HFFc6 (cell line): ENCODE results near the gene ZNF573. TPM values are rescaled to one million over a fixed set of nuclear protein-coding genes. Genes with fewer than 3 reads are reported as not detected.
"Not testable (repeated sequence)": the region's sequence is repeated elsewhere in the genome, so short reads cannot be mapped to it uniquely, and the experiment has no call there.

Experiments used
- DNase-seq: peaks from one replicate; pipeline ENCODE4 v3.0.0-alpha.2; 2018
- H3K27ac Mint-ChIP-seq: 2 replicates; pipeline ENCODE4 v1.8.0; 2020; ENCODE audit warnings: mild to moderate bottlenecking, mixed read lengths
- H3K27me3 Mint-ChIP-seq: 2 replicates; pipeline ENCODE4 v1.8.0; 2021; ENCODE audit warnings: mild to moderate bottlenecking, moderate library complexity, mixed read lengths; ENCODE audit not compliant: insufficient read depth
- H3K36me3 Mint-ChIP-seq: 2 replicates; pipeline ENCODE4 v1.8.0; 2021; ENCODE audit warnings: low read depth, mixed read lengths
- H3K4me1 Mint-ChIP-seq: 2 replicates; pipeline ENCODE4 v1.8.0; 2020; ENCODE audit warnings: low read depth, mixed read lengths
- H3K4me3 Mint-ChIP-seq: 2 replicates; pipeline ENCODE4 v1.8.0; 2020; ENCODE audit warnings: mild to moderate bottlenecking, moderate library complexity, mixed read lengths
- H3K9me3 Mint-ChIP-seq: 2 replicates; pipeline ENCODE4 v1.8.0; 2020; ENCODE audit warnings: mild to moderate bottlenecking, mixed read lengths
- CTCF ChIP-seq: fragments of 200-600 bp; sonication (generic); IDR thresholded peaks from 2 replicates; pipeline ENCODE4 v1.5.0; 2021; ENCODE audit warnings: antibody characterized with exemption, mild to moderate bottlenecking
- total RNA-seq, 6 experiments: library from RNA; stranded (reverse); fragmentation: NEBNext Ultra II Directional; extraction: Animal tissue kit (Norgen Biotek cat#: 25700); gene quantifications; 2 replicates in 1 of 6; 3 replicates in 5 of 6; pipeline ENCODE4 v1.2.3, GENCODE V29; 2021

The ZNF573 gene
- total RNA-seq, 6 experiments from 2014 or later: 4.9 to 8.4 (median 6.4) TPM

DNA sequence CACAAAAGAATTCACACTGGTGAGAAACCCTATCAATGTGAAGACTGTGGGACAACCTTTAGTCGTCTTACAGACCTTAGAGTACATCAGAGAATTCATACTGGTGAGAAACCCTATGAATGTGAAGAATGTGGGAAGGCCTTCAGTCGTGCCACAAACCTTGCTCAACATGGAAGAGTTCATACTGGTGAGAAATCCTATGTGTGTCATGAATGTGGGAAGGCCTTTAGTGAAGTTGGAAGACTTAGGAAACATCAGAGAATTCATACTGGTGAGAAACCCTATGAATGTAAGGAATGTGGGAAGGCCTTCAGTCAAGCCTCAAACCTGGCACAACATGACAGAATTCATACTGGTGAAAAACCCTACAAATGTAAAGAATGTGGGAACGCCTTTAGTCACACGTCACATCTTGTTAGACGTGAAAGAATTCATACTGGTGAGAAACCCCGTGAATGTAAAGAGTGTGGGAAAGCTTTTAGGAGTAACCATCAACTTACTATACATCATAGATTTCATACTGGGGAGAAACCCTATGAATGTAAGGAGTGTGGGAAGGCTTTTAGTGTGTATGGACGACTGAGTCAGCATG is 24.0 kb upstream of the ZNF573 start:
- no peak for TF ChIP-seq CTCF
- H3K9me3 Mint-ChIP-seq: peaks cover 84% of the 10 kb centered on the region
- no peak overlapping the region for H3K4me3 Mint-ChIP-seq

DNA sequence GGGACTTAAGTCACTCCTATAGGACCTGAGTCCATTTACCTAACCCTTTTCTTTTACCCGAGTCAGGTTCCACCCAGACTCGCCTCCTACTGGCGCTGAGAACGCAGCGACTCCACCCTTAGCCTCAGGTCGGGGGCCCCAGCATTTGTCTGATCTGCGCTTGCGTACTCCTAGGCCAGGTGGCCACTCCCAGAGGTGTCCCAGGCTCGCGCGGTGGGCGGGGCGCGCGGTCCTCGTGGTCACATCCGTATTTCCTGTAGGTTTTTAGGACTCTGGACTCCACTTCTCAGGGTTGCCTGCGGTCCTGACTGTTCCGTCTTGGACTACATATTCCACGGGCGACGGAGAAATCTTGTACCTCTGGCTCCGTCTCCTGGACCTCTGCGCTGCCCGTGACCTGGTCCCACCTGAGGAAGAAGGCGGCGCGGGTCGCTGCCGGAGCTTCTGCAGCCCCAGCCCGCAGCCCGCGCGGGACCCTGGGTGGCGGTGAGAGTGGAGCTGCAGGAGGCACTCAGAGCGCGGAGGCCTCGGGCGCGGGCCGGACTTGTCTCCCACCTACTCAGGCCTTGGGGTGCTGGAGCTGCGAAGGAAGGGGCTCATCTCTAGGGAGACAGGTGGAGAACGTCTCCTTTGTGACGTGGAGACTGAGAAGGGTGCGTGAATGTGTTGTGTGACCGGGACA is 11.0 kb upstream of the ZNF573 start:
- H3K9me3 Mint-ChIP-seq: peaks cover 80% of the 10 kb centered on the region

More for the DNA sequence above, 24.0 kb upstream of the ZNF573 start:
- Mint-ChIP-seq H3K4me1 (no peaks in the 10 kb centered on the region), H3K27me3 (peaks cover 3% of the 10 kb centered on the region), H3K36me3 (peaks cover 43% of the 10 kb centered on the region), H3K27ac (no peak overlapping the region)
- no peak for DNase-seq

DNA sequence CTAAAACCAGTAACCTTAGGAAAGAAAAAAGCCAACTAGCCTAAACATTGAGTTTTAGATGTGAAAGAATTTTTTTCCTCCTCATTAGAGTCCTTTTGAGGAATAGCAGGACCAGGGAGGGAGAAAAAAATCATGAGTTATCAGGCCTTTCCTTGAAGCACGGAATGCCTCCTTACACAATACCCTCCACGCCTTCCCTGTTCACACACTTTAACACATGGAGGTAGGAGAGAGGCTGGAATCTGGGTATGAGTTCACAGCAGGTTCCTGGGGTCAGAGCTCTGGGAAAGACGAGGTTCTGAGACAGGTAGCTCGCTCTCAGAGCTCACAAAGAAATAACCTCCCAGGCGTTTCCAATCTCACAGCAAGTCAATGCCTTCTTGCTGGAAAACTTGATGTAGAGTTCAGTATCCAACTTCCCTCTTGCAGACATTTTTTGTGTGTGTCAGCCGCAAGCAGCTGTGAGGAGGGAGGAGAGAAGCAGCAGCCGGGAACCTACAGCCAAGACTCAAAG is 716 bp downstream of the ZNF573 start:
- DNase-seq: no peak
- Mint-ChIP-seq H3K9me3 (peaks cover 28% of the 10 kb centered on the region), H3K4me1 (peaks cover 21% of the 10 kb centered on the region), H3K4me3 (peak overlapping the region; percentile 98), H3K27ac (peak overlapping the region; percentile 98), H3K27me3 (no peaks in the 10 kb centered on the region; the same call in 1 of the 2 replicates), H3K36me3 (peaks cover 44% of the 10 kb centered on the region)
- TF ChIP-seq CTCF: no peak

More for the DNA sequence above, 11.0 kb upstream of the ZNF573 start:
- no peak overlapping the region for H3K27ac Mint-ChIP-seq
- TF ChIP-seq CTCF: no peak
- DNase-seq: no peak
- H3K36me3 Mint-ChIP-seq: peaks cover 24% of the 10 kb centered on the region
- no peak overlapping the region for H3K4me3 Mint-ChIP-seq
- peaks cover 2% of the 10 kb centered on the region; the same call in 1 of the 2 replicates for H3K27me3 Mint-ChIP-seq
- no peaks in the 10 kb centered on the region for H3K4me1 Mint-ChIP-seq

GRCh38 chr19:37770985-37771384 is 8.4 kb downstream of the ZNF573 start:
- no peak for TF ChIP-seq CTCF
- no peak overlapping the region for H3K27ac Mint-ChIP-seq
- peaks cover 8% of the 10 kb centered on the region for H3K4me1 Mint-ChIP-seq
- no peak overlapping the region for H3K4me3 Mint-ChIP-seq
- H3K9me3 Mint-ChIP-seq: peaks cover 20% of the 10 kb centered on the region
- no peaks in the 10 kb centered on the region; the same call in 1 of the 2 replicates for H3K27me3 Mint-ChIP-seq
- no peak for DNase-seq
- H3K36me3 Mint-ChIP-seq: peaks cover 68% of the 10 kb centered on the region

DNA sequence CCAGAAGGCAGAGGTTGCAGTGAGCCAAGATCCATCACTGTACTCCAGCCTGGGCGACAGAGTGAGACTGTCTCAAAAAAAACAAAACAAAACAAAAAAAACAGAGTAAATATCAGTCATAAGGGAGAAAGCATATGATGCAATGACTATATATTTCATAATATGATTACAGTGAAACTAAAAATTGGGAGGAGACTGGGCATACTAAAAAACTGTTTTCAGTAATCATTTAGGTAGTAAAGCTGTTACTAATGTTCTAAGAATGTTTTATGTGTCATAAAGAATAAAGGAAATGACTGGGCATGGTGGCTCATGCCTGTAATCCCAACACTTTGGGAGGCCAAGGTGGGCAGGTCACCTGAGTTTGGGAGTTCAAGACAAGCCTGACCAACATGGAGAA is 15.9 kb downstream of the ZNF573 start:
- Mint-ChIP-seq H3K4me1 (no peaks in the 10 kb centered on the region), H3K27me3 (no peaks in the 10 kb centered on the region; the same call in 1 of the 2 replicates), H3K27ac (no peak overlapping the region), H3K4me3 (no peak overlapping the region), H3K9me3 (peaks cover 3% of the 10 kb centered on the region), H3K36me3 (peaks cover 60% of the 10 kb centered on the region)
- TF ChIP-seq CTCF: no peak
- peak; percentile 27 for DNase-seq

DNA sequence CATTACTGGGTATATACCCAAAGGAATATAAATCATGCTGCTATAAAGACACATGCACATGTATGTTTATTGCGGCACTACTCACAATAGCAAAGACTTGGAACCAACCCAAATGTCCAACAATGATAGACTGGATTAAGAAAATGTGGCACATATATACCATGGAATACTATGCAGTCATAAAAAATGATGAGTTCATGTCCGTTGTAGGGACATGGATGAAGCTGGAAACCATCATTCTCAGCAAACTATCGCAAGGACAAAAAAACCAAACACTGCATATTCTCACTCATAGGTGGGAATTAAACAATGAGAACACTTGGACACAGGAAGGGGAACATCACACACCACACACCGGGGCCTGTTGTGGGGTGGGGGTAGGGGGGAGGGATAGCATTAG is 21.7 kb downstream of the ZNF573 start:
- H3K27me3 Mint-ChIP-seq, H3K4me1 Mint-ChIP-seq, H3K27ac Mint-ChIP-seq, H3K9me3 Mint-ChIP-seq, H3K4me3 Mint-ChIP-seq, DNase-seq: not testable (repeated sequence)
- peaks cover 51% of the 10 kb centered on the region for H3K36me3 Mint-ChIP-seq
